ENCODE results near the gene PRAC2.
A peak's percentile ranks its signal among the peaks of the same experiment; 100 is the strongest.

Gene PRAC2

DNA sequence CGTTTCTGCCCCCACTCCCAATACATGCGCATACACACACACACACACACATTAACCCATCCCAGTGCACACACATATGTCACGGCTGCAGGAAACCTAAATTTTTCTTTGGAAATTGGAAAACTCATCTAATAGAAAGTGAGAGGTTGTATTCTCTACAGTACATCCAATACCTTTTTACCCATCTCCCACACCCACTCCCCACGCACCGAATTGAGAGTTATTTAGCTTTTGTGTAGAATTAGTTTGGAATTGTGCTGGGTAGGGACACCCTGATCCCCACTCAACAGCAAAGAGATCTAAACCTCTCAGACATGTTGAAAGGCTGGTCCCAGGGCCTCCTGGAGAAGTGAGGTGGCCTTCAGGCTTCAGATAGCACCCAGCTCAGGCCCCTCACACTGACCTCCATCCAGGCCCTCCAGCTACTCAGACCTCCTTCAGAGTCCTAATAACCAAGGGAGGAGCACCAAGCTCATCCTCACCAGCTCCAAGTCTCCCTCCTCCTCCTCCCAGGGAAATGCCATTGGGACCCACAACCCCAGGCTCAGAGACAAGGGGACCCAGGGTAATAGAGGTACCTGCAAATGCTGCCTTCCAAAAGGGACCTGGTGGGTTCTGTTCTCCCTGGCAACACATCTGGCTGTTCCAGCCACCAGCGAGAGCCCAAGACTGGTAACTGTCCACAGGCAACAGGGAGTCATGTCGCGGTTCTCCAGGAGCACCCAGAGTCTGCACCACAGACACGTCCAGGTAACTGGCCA, 4.6 kb downstream of the PRAC2 start:
- no peaks in the 10 kb centered on the region for H3K36me3 ChIP-seq (ENCODE audit: control insufficient read depth, insufficient read depth, low read length)
- peaks cover 20% of the 10 kb centered on the region for H3K4me1 ChIP-seq (ENCODE audit: control insufficient read depth, insufficient read depth, low read length, poor library complexity, severe bottlenecking)
- H3K9me3 ChIP-seq (ENCODE audit: control insufficient read depth, low read length): no peaks in the 10 kb centered on the region
- H3K4me3 ChIP-seq (ENCODE audit: extremely low read depth, insufficient read depth, low read length, poor library complexity, severe bottlenecking): peak overlapping the region; percentile 36
- 43 to 45% methylated on average over 4 to 6 of the region's 9 CpGs for WGBS, 2 experiments (ENCODE audit: insufficient coverage in 2 of 2)
- H3K27ac ChIP-seq (ENCODE audit: low read depth, low read length, severe bottlenecking): no peak overlapping the region

DNA sequence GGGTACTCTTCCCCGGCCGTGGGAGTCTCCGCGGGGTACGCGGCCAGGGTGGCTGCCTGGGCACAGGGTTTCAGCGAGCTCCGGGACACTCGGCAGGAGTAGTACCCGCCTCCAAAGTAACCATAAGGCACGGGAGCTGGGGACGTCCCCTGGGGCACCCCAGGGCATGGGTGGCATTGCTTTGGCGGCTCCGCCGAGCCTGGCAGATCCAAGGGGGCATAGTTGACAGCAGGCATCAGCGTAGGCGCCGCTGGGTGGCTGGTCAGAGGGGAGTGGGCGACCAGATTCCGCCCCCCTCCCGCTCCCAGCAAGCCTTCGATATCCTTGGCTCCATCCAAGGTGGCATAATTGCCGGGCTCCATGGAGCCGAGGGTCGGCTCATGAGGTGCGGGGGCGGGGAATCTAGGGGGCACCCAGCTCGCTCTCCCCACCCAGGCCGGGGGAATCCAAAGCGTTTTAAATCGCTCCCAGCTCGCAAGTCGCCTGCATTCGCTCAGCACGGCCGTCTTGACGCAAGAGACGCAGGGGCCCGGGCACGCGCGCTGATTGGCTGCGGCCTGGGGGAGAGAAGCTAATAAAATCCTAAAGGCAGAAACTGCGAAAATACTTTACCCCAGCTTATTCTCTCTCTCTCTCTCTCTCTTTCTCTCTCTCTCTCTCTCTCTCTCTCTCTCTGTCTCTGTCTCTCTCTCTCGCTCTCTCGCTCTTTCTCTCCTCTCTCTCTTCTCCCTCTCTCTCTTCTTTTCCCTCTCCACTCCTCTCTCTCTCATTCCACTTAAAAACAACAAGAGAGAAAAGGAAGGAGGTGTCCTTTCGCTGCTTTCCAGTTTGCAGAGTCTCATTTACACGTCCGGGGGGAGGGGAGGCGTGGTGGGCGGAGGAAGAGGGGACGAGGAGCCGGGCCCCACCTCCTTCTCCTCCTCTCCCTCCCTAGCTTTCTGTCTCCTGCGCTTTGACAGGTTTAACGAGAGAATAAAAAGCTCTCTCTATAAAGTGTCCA, 5.5 kb downstream of the PRAC2 start, which contains the start of gene HOXB13:
TSS of gene HOXB13 (minus strand) at position 519 of the 1,000 bp plus-strand sequence. CDS start at position 362, 157 bp downstream.
- Histone ChIP-seq H3K36me3 (ENCODE audit: control insufficient read depth, insufficient read depth, low read length) (no peaks in the 10 kb centered on the region), H3K4me3 (ENCODE audit: extremely low read depth, insufficient read depth, low read length, poor library complexity, severe bottlenecking) (peak within 1 kb of the TSS; percentile 36), H3K27ac (ENCODE audit: low read depth, low read length, severe bottlenecking) (no peak within 1 kb of the TSS), H3K4me1 (ENCODE audit: control insufficient read depth, insufficient read depth, low read length, poor library complexity, severe bottlenecking) (peaks cover 17% of the 10 kb centered on the region), H3K9me3 (ENCODE audit: control insufficient read depth, low read length) (no peaks in the 10 kb centered on the region)
- 7% methylated on average over 41 to 42 of the region's 55 CpGs for WGBS, 2 experiments (ENCODE audit: insufficient coverage in 2 of 2)

GRCh38 chr17:48729335-48730239, 6.6 kb downstream of the PRAC2 start:
- peaks cover 13% of the 10 kb centered on the region for H3K4me1 ChIP-seq (ENCODE audit: control insufficient read depth, insufficient read depth, low read length, poor library complexity, severe bottlenecking)
- peak overlapping the region; percentile 36 for H3K4me3 ChIP-seq (ENCODE audit: extremely low read depth, insufficient read depth, low read length, poor library complexity, severe bottlenecking)
- 11 to 12% methylated on average over 19 of the region's 19 CpGs for WGBS, 2 experiments (ENCODE audit: insufficient coverage in 2 of 2)
- H3K36me3 ChIP-seq (ENCODE audit: control insufficient read depth, insufficient read depth, low read length): no peaks in the 10 kb centered on the region
- H3K9me3 ChIP-seq (ENCODE audit: control insufficient read depth, low read length): no peaks in the 10 kb centered on the region
- no peak overlapping the region for H3K27ac ChIP-seq (ENCODE audit: low read depth, low read length, severe bottlenecking)

DNA sequence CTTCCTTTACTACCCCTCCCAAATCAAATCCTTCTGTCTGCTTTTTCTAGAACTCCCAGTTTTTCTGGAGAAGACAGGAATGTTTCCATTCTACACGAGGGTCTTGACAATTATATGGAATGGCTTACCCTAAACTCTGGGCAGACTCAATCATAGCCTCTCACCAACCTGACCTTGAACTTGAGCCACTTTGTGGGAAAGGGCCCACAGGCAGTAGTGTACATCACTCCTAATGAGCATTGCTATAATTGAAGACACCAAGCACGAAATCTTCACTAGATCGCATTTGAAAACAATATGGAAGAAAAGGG, 7.2 kb downstream of the PRAC2 start:
- no peak overlapping the region for H3K27ac ChIP-seq (ENCODE audit: low read depth, low read length, severe bottlenecking)
- H3K4me3 ChIP-seq (ENCODE audit: extremely low read depth, insufficient read depth, low read length, poor library complexity, severe bottlenecking): no peak overlapping the region
- no peaks in the 10 kb centered on the region for H3K9me3 ChIP-seq (ENCODE audit: control insufficient read depth, low read length)
- WGBS, 2 experiments (ENCODE audit: insufficient coverage in 2 of 2): 17% methylated on average over 1 of the region's 3 CpGs; no CpG with 5 or more reads in 1 of the 2 experiments
- H3K4me1 ChIP-seq (ENCODE audit: control insufficient read depth, insufficient read depth, low read length, poor library complexity, severe bottlenecking): peaks cover 11% of the 10 kb centered on the region
- H3K36me3 ChIP-seq (ENCODE audit: control insufficient read depth, insufficient read depth, low read length): no peaks in the 10 kb centered on the region

GRCh38 chr17:48731355-48731754, 8.4 kb downstream of the PRAC2 start:
- Histone ChIP-seq H3K4me1 (ENCODE audit: control insufficient read depth, insufficient read depth, low read length, poor library complexity, severe bottlenecking) (peaks cover 11% of the 10 kb centered on the region), H3K36me3 (ENCODE audit: control insufficient read depth, insufficient read depth, low read length) (no peaks in the 10 kb centered on the region), H3K4me3 (ENCODE audit: extremely low read depth, insufficient read depth, low read length, poor library complexity, severe bottlenecking) (no peak overlapping the region), H3K27ac (ENCODE audit: low read depth, low read length, severe bottlenecking) (no peak overlapping the region), H3K9me3 (ENCODE audit: control insufficient read depth, low read length) (no peaks in the 10 kb centered on the region)

GRCh38 chr17:48732688-48733629, 10.0 kb downstream of the PRAC2 start:
- 1 to 4% methylated on average over 14 to 35 of the region's 50 CpGs for WGBS, 2 experiments (ENCODE audit: insufficient coverage in 2 of 2)
- H3K4me1 ChIP-seq (ENCODE audit: control insufficient read depth, insufficient read depth, low read length, poor library complexity, severe bottlenecking): peaks cover 11% of the 10 kb centered on the region
- no peaks in the 10 kb centered on the region for H3K9me3 ChIP-seq (ENCODE audit: control insufficient read depth, low read length)

DNA sequence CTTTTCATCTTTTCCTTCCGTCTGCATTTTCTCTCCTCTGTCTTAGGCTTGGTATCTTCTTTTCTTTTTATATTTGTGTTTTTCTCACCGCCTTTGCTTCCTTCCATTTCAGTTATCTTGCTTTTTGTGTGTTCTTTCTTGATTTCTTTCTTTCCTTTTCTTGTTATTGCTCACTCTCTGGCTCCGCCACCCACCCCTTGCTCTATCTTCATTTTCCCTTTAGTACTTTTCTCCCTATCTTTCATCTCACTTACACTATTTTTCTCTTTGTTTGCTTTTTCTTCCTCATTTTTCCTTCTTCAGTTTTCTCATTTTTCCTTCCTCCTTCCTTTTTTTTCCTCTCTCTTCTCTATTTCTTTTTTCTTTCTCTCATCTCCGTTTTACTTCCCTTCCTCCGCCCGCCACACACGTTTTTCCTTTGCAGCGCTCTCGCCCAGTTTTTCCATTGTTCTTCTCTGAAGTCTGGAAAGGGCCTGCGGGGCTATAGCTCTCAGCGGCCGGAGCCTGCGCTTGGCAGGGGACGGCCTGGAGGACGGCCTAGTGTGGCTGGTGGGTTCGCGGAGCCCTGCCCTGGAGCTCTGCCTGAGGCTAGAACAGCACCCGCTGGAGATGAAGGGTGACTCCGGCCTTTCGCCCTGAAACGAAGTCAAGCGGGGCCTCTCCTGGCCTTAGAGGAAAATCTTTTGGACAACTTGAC, 10.8 kb downstream of the PRAC2 start:
- H3K27ac ChIP-seq (ENCODE audit: low read depth, low read length, severe bottlenecking): no peak overlapping the region
- H3K36me3 ChIP-seq (ENCODE audit: control insufficient read depth, insufficient read depth, low read length): no peaks in the 10 kb centered on the region
- 10 to 16% methylated on average over 11 to 16 of the region's 22 CpGs for WGBS, 2 experiments (ENCODE audit: insufficient coverage in 2 of 2)
- no peaks in the 10 kb centered on the region for H3K9me3 ChIP-seq (ENCODE audit: control insufficient read depth, low read length)
- no peak overlapping the region for H3K4me3 ChIP-seq (ENCODE audit: extremely low read depth, insufficient read depth, low read length, poor library complexity, severe bottlenecking)
- H3K4me1 ChIP-seq (ENCODE audit: control insufficient read depth, insufficient read depth, low read length, poor library complexity, severe bottlenecking): peaks cover 8% of the 10 kb centered on the region

More at GRCh38 chr17:48732688-48733629, 10.0 kb downstream of the PRAC2 start:
- H3K27ac ChIP-seq (ENCODE audit: low read depth, low read length, severe bottlenecking): no peak overlapping the region
- H3K36me3 ChIP-seq (ENCODE audit: control insufficient read depth, insufficient read depth, low read length): no peaks in the 10 kb centered on the region
- no peak overlapping the region for H3K4me3 ChIP-seq (ENCODE audit: extremely low read depth, insufficient read depth, low read length, poor library complexity, severe bottlenecking)

DNA sequence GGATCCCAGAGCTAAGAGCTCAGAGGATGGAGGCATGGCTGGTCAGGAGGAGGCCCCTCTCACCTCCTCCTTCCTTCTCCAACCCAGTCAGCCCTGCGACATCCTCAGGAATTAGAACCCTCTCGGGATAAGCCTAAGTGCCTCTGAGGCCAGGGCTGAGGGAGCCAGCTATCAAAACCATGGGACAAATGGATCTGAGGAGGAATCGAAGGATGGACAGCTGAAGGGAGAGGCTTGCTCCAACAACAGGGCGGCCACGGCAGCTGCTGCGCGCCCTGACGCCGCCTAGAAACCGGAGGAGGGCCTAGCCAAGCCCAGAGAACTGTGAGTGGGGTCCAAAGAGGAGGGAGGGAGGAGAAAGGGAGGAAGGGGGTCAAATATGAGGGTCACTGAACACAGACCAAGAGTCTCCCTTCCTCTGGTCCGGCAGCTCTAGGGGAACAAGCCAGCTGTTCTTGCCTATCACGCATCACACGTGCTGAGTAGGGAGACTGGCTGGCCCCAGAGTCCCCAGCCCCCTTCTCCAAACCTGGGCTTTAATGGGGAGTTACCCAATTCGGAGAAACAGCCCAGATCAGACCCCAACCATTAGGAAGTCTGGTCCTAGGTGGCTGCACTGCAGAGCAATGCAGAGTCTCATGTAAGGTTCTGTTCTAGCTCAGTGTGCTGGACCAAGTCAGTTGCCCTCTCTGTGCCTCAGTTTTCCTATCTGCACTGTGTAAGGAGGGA, 11.5 kb downstream of the PRAC2 start:
- 16 to 18% methylated on average over 10 to 12 of the region's 14 CpGs for WGBS, 2 experiments (ENCODE audit: insufficient coverage in 2 of 2)
- Histone ChIP-seq H3K9me3 (ENCODE audit: control insufficient read depth, low read length) (no peaks in the 10 kb centered on the region), H3K4me1 (ENCODE audit: control insufficient read depth, insufficient read depth, low read length, poor library complexity, severe bottlenecking) (peaks cover 2% of the 10 kb centered on the region), H3K4me3 (ENCODE audit: extremely low read depth, insufficient read depth, low read length, poor library complexity, severe bottlenecking) (no peak overlapping the region), H3K36me3 (ENCODE audit: control insufficient read depth, insufficient read depth, low read length) (no peaks in the 10 kb centered on the region), H3K27ac (ENCODE audit: low read depth, low read length, severe bottlenecking) (no peak overlapping the region)

- no peak overlapping the region for H3K4me3 ChIP-seq (ENCODE audit: extremely low read depth, insufficient read depth, low read length, poor library complexity, severe bottlenecking)
- no peaks in the 10 kb centered on the region for H3K9me3 ChIP-seq (ENCODE audit: control insufficient read depth, low read length)
- no peaks in the 10 kb centered on the region for H3K36me3 ChIP-seq (ENCODE audit: control insufficient read depth, insufficient read depth, low read length)
- WGBS, 2 experiments (ENCODE audit: insufficient coverage in 2 of 2): 16 to 22% methylated on average over 6 to 7 of the region's 7 CpGs
- H3K4me1 ChIP-seq (ENCODE audit: control insufficient read depth, insufficient read depth, low read length, poor library complexity, severe bottlenecking): no peaks in the 10 kb centered on the region
- no peak overlapping the region for H3K27ac ChIP-seq (ENCODE audit: low read depth, low read length, severe bottlenecking)
Measured at GRCh38 chr17:48735062-48735351, 12.0 kb downstream of the PRAC2 start.

Data from mesodermal cell (in vitro differentiated cells).